NCI-H510A (cell line): ENCODE measurements around the gene ACRBP.
A peak's percentile ranks its signal among the peaks of the same experiment; 100 is the strongest.

Experiments used
- DNase-seq: peaks from one replicate; lab custom pipeline; 2025; lab: John Stamatoyannopoulos, UW

Gene ACRBP

GRCh38 chr12:6647083-6647604, at the start of gene ACRBP:
TSS of gene ACRBP (minus strand) at chr12:6647432. CDS start at chr12:6647366, 66 bp downstream.
- no peak for DNase-seq

DNA sequence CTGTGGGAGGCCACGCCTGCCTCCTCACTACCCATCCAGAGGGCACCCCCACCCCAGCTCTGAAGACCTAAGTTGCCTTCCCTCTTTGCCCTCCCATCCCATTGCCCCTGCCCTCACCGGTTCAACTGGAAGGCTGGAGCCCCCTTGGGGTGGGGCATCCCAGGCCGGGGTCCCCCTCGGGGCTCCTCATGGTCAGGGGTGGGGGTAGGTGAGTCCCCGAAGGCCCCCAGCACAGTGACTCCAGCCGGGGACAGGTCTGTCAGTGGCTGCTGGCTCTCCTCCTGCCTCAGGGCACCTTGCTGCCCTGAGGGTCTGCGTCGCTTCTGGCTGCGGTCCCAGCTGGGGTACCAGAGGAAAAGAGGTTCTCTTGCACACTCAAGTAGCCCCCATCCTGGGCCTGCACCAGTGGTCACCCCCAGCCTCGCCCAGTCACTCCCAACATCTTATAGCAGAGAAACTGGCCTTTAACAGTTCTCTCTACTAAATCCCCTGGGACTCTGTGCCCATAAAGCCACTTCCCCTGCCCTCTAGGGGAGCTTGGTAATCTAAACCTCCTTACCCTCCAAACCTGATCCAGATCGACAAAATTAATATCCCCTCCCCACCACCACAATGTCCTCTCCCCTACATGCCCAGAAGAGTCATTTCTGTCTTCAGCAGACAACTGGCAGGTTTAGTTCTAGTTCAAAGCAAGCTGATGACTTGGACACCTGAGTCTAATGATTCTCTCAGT, 48.2 kb upstream of the ACRBP start:
- DNase-seq: no peak

DNA sequence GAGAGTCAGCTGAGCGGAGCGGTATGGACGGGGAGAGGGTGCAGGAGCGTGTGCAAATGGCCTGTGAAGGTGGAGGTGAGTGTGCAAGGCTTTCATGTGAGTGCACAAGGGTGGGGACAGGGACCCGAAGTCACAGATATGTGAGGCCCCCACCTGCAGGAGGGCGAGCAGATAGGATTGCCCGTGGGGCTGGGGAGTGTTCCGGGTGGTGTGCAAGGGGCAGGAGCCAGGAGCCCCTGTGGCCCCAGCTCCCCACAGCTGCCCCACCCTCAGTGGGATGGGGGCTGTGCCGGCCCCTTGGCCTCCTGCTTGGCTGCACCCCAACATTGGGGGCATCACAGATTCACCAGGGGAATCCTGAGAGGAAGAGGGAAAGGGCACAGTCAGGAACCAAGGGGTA, 47.5 kb upstream of the ACRBP start:
- no peak for DNase-seq

GRCh38 chr12:6693832-6694355, 46.7 kb upstream of the ACRBP start:
- DNase-seq: no peak

- DNase-seq: no peak
Measured at GRCh38 chr12:6692888-6693287, 45.7 kb upstream of the ACRBP start.

DNA sequence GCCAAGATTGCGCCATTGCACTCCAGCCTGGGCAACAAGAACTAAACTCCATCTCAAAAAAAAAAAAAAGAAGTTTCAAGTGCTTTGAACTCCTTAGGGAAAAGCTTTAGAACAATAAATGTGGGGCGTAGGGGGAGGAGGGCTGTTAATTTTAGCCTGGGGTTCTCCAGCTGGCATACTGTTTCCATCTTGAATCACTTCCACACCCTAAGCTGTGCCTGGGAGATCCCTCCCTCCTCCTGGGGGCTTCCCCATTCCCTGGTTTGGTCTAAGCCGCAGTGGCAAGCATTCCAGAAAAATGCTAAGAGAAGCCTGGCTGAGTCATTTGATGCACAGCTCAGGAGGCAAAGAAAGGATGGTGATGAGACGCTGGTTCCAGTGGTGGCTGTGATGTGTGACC, 44.2 kb upstream of the ACRBP start:
- DNase-seq: no peak

DNA sequence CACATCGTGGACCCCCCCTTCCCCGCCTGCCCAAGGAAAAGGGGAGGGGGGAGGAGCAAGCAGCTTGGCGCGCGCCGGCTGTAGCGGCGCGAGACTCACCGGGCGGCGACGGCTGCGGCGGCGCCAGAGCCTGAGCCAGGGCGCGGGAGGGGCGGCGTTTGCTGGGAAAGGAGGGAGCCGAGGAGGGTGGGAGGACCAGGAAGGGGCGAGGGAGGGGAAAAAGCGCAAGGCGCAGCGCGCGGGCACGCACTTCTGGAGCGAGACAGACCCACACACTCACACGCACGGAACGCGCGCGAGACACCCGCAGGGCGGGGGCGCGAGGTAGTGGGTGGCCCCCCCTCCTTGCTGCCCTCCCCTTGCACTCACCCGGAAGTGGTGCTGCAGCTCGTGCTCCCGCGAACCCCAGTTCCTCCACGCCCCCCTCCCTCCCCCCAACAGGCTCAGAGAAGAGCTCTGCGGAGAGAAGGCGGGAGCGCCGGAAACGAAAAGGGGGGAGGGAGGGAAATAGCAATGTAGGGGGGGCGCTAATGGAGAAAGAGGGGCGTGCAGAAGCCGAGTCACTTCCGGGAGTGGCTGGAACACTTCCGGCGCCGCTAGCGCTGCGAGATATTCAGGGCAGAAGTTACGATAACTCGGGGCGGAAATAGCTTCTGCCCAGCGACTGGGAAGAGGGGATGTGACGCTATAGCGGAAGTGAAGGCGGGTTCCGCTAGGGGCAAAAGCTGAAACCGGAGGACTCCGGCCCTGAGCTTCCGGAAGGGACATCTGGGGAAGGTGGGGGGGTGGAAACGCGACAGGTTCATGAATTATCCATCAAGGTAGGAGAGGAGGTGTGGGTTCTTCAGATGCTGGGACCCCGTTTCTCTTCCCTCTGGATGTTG, 42.0 kb upstream of the ACRBP start, which contains the start of gene ZNF384:
TSS of gene ZNF384 (minus strand) at position 377 of the 884 bp plus-strand sequence. CDS start 9,855 bp downstream, outside the sequence.
- peak; percentile 94 for DNase-seq

- DNase-seq: no peak
Measured at GRCh38 chr12:6688543-6688998, 41.3 kb upstream of the ACRBP start.

DNA sequence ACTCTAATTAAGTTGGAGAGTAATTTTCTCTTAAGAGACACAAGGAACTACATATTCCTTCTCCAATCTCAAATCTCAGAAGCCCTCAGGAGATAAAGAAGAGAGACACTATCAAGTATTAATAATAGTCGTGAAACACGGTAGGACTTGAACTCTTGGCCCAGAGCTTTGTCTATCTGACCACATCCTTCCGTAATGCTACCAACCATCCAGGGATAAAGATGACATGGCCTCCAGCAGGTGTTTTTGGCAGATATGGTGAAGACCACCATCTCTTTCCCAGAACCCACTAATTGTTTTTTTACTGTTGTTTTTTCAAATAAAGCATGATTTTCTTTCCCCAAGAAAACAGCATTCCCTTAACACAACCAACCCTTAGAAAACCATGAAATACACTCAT, 38.6 kb upstream of the ACRBP start:
- no peak for DNase-seq

DNA sequence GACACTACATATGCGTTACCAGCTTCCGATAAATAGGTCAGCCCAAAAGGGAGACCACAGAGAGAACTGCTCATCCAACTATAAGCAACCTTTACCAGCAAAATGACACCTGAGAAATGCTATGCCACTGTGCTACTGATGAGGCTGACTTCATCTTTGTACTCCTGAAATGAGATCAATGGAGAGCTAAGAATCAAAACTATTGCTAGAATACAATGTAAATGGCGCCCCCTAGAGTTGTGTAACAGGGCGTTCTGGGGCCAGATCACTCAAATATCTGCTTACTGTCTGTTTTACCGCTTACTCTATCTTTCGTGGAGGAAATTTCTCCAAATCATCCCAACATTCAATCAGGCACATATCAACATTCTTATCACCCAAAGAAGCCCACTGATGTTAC, 37.4 kb upstream of the ACRBP start:
- DNase-seq: no peak

- no peak for DNase-seq
Measured at GRCh38 chr12:6676962-6677361, 29.7 kb upstream of the ACRBP start.

GRCh38 chr12:6672143-6672542, 24.9 kb upstream of the ACRBP start:
- DNase-seq: no peak

DNA sequence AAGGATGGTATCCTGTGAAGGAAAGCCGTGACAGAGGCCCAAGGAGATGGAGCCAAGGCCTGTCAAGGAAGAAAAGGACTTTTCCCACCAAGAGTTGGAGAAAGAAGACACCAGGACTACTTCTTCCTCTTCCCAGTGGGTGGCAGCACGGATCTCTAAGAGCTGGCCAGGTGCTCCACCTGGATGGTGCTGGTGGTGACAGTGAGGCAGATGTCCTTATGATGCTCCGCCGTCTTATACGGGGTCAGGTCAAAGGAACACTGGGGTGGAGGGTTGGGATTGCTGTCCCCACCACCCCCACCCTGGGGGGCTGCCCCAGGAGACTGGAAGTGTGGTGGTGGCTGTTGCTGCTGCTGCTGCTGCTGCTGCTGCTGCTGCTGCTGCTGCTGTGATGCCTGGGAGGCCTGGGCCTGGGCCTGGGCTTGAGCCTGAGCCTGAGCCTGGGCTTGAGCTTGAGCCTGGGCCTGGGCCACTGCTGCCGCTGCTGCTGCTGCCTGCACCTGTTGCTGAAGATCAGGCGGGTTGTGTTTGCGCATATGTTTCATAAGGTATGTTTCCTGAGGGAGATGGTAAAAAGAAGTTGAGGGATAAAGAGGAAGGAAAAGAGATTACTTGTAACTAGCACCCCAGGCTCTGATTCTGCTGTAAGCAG, 20.5 kb upstream of the ACRBP start:
- no peak for DNase-seq

- DNase-seq: no peak
Measured at GRCh38 chr12:6666211-6666610, 19.0 kb upstream of the ACRBP start.

DNA sequence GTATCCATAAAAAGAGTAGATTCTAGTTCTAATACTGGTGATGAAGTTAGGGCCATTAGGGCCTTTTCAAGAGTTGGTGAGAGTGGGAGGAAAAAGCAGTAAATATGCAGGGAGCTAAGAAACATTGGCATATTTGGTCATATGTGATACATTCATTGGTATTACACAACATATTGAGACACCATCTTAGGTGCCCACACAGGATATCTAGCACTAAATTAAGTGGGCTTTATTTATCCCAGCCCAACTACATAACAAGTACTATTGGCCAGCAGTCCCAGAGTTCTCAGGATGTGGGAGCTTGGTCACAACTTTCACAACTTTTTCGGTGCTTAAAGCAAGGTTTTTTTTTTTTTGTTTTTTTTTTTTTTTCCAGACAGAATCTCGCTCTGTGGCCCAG, 17.7 kb upstream of the ACRBP start:
- no peak for DNase-seq

- DNase-seq: peak; percentile 93
Measured at GRCh38 chr12:6662906-6663742, 15.9 kb upstream of the ACRBP start, which contains the start of gene ING4. TSS of gene ING4 (minus strand) at chr12:6663119. CDS start at chr12:6663101, 18 bp downstream.

DNA sequence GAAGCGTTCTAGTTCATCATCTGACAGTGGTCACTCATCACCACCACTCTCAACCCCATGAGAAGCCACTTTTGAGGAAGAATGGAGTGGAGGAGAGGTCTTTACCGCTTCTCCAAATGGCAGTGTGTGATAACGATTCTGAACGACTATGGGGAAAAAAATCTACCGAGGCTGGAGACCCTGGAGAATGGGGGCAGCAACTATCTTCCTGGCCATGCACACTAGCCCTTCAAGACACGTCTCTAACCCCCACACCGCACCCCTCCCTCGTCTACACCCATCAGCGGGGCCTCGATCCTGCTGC, 15.3 kb upstream of the ACRBP start:
- DNase-seq: no peak

- DNase-seq: no peak
Measured at GRCh38 chr12:6653987-6654386, 6.8 kb upstream of the ACRBP start.

DNA sequence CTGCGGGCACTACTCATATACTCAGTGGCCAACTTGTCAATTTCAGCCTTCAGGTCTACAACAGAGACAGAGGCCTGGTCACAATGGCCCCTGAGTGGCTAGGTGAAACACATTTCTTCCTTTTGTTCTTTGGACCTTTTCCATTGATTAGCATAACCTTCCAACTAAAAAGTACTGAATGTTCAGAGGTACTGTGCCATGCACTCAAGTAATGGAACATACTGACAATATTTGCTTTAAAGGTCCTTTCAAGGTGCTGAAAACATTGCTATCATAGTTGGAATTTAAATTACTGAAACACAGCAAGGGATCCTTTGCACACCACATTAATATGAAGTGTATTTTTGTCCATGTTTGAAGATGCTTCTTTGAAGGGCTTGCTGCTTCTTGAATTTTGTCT, 6.1 kb upstream of the ACRBP start:
- DNase-seq: no peak

DNA sequence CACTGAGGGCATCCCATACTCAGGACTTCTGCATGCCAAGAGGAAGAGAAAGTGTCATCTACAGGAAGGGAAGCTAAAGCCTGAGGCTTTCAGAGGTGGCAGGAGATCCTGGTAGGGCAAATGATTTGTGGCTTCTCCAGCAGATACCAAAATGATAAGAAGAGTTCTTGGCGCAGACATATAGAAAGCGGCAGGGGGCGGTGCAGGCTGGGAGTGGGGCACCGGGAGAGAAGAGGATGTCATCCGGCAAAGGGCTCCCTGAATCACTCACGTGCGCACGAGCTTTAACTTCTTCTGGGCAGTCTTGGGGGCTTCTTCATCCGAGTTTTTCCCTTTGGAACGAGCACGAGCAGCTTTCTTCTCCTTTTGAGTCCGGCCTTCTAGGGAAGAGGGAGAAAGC, 5.2 kb upstream of the ACRBP start:
- no peak for DNase-seq

GRCh38 chr12:6650832-6651231, 3.6 kb upstream of the ACRBP start:
- no peak for DNase-seq
